Measurements from ENCODE around the gene TSHZ2. TPM values are rescaled to one million over a fixed set of nuclear protein-coding genes. Genes with fewer than 3 reads are reported as not detected.
"Not testable (repeated sequence)": the region's sequence is repeated elsewhere in the genome, so short reads cannot be mapped to it uniquely, and the experiment has no call there.

Gene TSHZ2
- total RNA-seq, 1 experiment from 2014 or later, result 2.3 TPM

DNA sequence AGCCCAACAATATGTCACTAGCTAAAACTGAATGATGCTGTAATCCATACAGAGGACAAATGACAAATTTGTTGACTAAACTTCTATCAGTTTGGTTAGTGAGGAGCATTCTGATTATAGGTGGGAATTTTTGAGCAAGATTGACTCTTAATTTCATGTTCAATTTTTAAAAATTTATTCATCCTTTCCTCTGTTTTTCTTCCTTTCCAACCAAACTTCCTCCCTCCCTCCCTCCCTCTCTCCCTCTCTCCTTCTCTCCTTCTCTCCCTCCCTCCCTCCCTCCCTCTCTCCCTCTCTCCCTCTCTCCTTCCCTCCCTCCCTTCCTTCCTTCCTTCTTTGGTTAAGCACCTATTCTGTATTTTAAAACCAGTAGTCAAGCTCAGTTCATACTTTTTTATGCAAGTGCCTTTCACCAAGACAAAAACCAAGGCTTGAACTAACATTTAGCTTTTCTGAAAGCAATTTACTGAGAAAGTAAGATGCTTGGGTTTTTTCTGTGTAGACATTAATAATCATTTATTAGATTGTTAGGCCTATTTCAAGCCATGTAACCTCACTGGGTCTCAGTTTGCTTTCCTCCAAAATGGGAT lies 112.3 kb downstream of the TSHZ2 start:
- Mint-ChIP-seq H3K27me3 (ENCODE audit: insufficient read depth, unreplicated experiment) (no peaks in the 10 kb centered on the region), H3K27ac (ENCODE audit: low read depth, unreplicated experiment) (no peak overlapping the region), H3K4me1 (ENCODE audit: insufficient read depth, unreplicated experiment) (peaks cover 16% of the 10 kb centered on the region), H3K36me3 (ENCODE audit: insufficient read depth, unreplicated experiment) (no peaks in the 10 kb centered on the region), H3K9me3 (ENCODE audit: unreplicated experiment) (no peaks in the 10 kb centered on the region), H3K4me3 (ENCODE audit: unreplicated experiment) (no peak overlapping the region)
- CTCF ChIA-PET, result interaction anchor here (1.3 to 1.6 kb wide), 3 partner anchors 14 to 132 kb away, joined by 3 to 10 read pairs (median 4); no protein-coding TSS in a partner anchor
- POLR2A ChIA-PET, result interaction anchor here (5.2 kb wide), 1 partner anchor 110 kb away, joined by 34 read pairs; no protein-coding TSS in a partner anchor
- no TSS peak for BruUV-seq (replicated peaks)
- TF ChIP-seq CTCF (IDR thresholded peaks at IDR 0.05; ENCODE audit: unreplicated experiment), result no peak
- intact Hi-C loops (cut with micrococcal nuclease), result no loop called here
- no peak for DNase-seq (ENCODE audit: unreplicated experiment)

DNA sequence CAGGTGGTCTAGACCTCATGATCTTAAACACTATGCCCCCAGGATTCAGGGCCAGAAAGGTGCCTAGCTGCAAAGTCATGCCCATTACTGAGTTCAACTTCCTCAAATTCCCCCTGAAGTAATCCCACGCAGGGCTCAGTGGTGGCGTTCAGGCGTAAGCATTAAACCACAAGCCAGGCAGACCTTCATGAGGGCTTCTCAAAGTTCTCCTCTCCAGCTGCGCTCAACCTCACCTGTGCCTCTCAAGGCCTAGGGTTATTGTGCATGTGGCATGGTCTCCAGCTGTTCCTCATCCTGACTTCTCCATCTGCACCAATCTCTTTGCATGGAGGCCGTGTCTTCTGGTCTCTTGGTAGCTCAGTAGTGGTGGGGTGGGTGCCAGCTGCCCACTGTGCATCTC lies 113.6 kb downstream of the TSHZ2 start:
- Mint-ChIP-seq H3K4me1 (ENCODE audit: insufficient read depth, unreplicated experiment) (peaks cover 16% of the 10 kb centered on the region), H3K36me3 (ENCODE audit: insufficient read depth, unreplicated experiment) (no peaks in the 10 kb centered on the region), H3K27me3 (ENCODE audit: insufficient read depth, unreplicated experiment) (no peaks in the 10 kb centered on the region), H3K4me3 (ENCODE audit: unreplicated experiment) (no peak overlapping the region), H3K9me3 (ENCODE audit: unreplicated experiment) (no peaks in the 10 kb centered on the region), H3K27ac (ENCODE audit: low read depth, unreplicated experiment) (no peak overlapping the region)
- POLR2A ChIA-PET, result no interaction called here
- CTCF ChIA-PET, result interaction anchor here (1.3 kb wide), 1 partner anchor 13 kb away, joined by 4 read pairs; no protein-coding TSS in a partner anchor
- no peak for DNase-seq (ENCODE audit: unreplicated experiment)
- BruUV-seq (replicated peaks), result no TSS peak
- intact Hi-C loops (cut with micrococcal nuclease), result no loop called here
- no peak for TF ChIP-seq CTCF (IDR thresholded peaks at IDR 0.05; ENCODE audit: unreplicated experiment)

GRCh38 chr20:53087037-53087777 lies 115.0 kb downstream of the TSHZ2 start:
- ChIA-PET POLR2A (interaction anchor here (1.4 kb wide), 1 partner anchor 13 kb away, joined by 3 read pairs; no protein-coding TSS in a partner anchor), CTCF (interaction anchor here (0.6 kb wide), 3 partner anchors 9 to 104 kb away, joined by 3 to 8 read pairs (median 4); no protein-coding TSS in a partner anchor)
- TF ChIP-seq CTCF (IDR thresholded peaks at IDR 0.05; ENCODE audit: unreplicated experiment), result no peak
- BruUV-seq (replicated peaks), result no TSS peak
- no peaks in the 10 kb centered on the region for H3K36me3 Mint-ChIP-seq (ENCODE audit: insufficient read depth, unreplicated experiment)
- H3K27ac Mint-ChIP-seq (ENCODE audit: low read depth, unreplicated experiment), result no peak overlapping the region
- no peak for DNase-seq (ENCODE audit: unreplicated experiment)
- intact Hi-C loops (cut with micrococcal nuclease), result no loop called here
- peaks cover 3% of the 10 kb centered on the region for H3K4me1 Mint-ChIP-seq (ENCODE audit: insufficient read depth, unreplicated experiment)
- no peaks in the 10 kb centered on the region for H3K27me3 Mint-ChIP-seq (ENCODE audit: insufficient read depth, unreplicated experiment)
- no peaks in the 10 kb centered on the region for H3K9me3 Mint-ChIP-seq (ENCODE audit: unreplicated experiment)
- no peak overlapping the region for H3K4me3 Mint-ChIP-seq (ENCODE audit: unreplicated experiment)

DNA sequence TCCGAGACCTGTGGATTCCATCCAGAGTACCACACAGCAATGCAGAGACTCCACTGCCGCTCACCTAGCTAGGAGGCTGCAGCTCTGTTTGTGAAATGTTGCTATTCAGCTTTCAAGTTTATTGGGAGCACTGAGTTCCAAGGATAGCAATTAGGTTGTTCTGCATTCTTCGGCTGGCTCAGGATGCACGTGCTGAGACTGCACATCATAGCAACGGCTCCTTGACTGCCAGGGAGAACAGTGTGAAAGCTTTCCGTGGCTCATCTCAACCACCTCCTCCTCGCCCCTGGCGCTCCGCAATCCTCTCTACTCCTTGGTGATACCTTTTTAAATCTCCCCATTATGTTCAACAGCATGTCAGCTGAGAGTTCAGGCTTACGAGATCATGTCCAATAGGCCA lies 116.6 kb downstream of the TSHZ2 start:
- no peaks in the 10 kb centered on the region for H3K36me3 Mint-ChIP-seq (ENCODE audit: insufficient read depth, unreplicated experiment)
- BruUV-seq (replicated peaks), result no TSS peak
- no peak overlapping the region for H3K27ac Mint-ChIP-seq (ENCODE audit: low read depth, unreplicated experiment)
- no peak overlapping the region for H3K4me3 Mint-ChIP-seq (ENCODE audit: unreplicated experiment)
- ChIA-PET POLR2A (interaction anchor here (1.2 kb wide), 1 partner anchor 11 kb away, joined by 3 read pairs; no protein-coding TSS in a partner anchor), CTCF (interaction anchor here (0.5 kb wide), 1 partner anchor 174 kb away, joined by 4 read pairs; no protein-coding TSS in a partner anchor)
- intact Hi-C loops (cut with micrococcal nuclease), result no loop called here
- H3K4me1 Mint-ChIP-seq (ENCODE audit: insufficient read depth, unreplicated experiment), result no peaks in the 10 kb centered on the region
- no peaks in the 10 kb centered on the region for H3K27me3 Mint-ChIP-seq (ENCODE audit: insufficient read depth, unreplicated experiment)
- DNase-seq (ENCODE audit: unreplicated experiment), result no peak
- H3K9me3 Mint-ChIP-seq (ENCODE audit: unreplicated experiment), result no peaks in the 10 kb centered on the region
- no peak for TF ChIP-seq CTCF (IDR thresholded peaks at IDR 0.05; ENCODE audit: unreplicated experiment)

DNA sequence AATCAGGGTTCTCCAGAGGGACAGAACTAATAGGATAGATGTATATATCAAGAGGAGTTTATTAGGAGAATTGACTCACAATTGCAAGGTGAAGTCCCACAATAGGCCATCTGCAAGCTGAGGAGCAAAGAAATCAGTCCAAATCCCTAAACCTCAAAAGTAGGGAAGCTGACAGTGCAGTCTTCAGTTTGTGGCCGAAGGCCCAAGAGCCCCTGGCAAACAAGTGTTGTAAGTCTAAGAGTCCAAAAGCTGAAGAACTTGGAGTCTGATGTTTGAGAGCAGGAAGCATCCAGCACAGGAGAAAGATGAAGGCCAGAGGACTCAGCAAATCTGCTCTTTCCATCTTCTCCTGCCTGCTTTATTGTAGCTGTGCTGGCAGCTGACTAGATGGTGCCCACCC lies 117.7 kb downstream of the TSHZ2 start:
- H3K36me3 Mint-ChIP-seq (ENCODE audit: insufficient read depth, unreplicated experiment); H3K27me3 Mint-ChIP-seq (ENCODE audit: insufficient read depth, unreplicated experiment); DNase-seq (ENCODE audit: unreplicated experiment); H3K9me3 Mint-ChIP-seq (ENCODE audit: unreplicated experiment); CTCF ChIA-PET; H3K27ac Mint-ChIP-seq (ENCODE audit: low read depth, unreplicated experiment); BruUV-seq (replicated peaks); intact Hi-C loops (cut with micrococcal nuclease); H3K4me1 Mint-ChIP-seq (ENCODE audit: insufficient read depth, unreplicated experiment); H3K4me3 Mint-ChIP-seq (ENCODE audit: unreplicated experiment): not testable (repeated sequence)
- POLR2A ChIA-PET, result interaction anchor here (1.6 kb wide), 1 partner anchor 8 kb away, joined by 7 read pairs; no protein-coding TSS in a partner anchor
